ENCODE measurements around the gene OLA1. TPM values are rescaled to one million over a fixed set of nuclear protein-coding genes. Genes with fewer than 3 reads are reported as not detected.

The OLA1 gene
- total RNA-seq, 1 donor from 2014 or later, result 69.2 TPM

DNA sequence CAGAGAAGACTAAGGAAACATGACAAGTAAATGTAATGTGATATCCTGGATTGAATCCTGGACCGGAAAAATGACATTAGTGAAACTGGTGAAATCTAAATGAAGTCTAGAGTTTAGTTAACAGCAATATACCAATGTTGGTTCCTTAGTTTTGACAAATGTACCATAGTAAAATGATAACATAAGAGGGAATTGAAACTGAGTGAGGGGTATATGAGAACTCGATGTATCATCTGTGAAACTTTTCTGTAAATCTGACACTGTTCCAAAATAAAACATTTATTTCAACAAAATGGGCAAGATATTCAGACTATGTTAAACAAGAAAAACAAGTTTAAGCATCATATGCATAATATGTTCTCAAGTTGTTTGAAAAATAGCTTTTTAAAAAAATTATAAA is 63.8 kb downstream of the OLA1 start:
- intact Hi-C loops (cut with micrococcal nuclease), result no loop called here
- ATAC-seq, result no peak
- DNase-seq, result no peak

DNA sequence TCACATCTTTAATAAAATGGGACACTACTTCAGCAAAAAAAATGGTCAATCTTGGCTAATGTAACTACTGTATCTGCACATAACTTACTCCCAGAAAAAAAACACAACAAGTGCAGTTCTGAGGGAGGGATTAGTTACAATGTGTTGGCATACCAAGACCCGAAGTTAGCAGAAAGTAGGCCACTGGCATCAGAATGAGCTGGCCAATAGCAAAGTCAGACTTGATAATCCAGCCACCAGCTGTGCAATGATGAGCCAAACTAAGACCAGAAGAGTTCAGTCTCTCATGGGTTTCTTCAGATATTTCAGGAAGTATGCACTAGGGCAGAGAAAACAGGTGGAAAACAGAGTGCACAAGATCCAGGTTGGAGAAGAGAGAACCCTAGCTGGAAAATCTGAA is 65.3 kb downstream of the OLA1 start:
- ATAC-seq, result no peak
- DNase-seq, result no peak
- intact Hi-C loops (cut with micrococcal nuclease), result no loop called here

DNA sequence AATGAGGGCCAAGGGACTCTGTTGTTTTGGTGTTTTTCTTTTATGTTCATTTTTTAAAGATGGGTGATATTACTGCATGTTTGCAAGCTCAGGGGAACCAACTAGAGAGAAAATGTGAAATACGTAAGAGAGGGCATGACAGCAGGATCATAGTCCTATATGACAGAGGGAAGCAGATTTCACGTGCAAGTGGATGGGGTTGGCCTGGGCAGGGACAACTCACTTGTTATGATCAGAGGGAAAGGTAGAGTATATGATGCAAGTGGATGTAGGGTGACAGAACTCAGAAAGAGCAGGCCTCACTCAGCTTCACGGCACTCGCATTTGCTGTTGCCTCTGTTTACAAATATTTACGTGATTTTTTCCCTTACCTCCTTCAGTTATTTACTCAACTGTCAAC is 67.0 kb downstream of the OLA1 start:
- ATAC-seq (no peak), DNase-seq (no peak)
- intact Hi-C loops (cut with micrococcal nuclease), result no loop called here

DNA sequence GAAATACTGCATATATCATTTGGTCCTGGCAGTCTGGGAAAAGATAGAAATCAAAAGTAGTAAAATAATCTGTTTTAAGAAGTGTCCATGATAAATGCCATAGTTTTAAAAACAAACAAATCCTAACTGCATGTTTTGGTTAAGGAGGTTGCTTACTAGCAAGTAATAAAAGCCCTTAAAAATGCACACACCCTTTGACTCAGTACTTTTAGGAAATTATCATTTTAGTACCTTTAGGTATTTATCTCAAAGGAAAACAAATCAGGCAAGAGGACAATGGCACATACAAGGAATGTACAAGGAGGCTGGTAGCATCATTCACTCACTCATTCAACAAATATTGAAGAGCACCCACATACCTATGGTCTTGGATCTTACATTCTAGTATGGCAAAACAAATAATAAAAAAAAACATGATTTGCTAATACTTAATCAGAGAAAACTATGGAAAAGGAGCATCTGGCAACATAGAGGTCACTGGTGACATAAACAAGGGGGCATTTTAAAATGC is 67.6 kb downstream of the OLA1 start:
- ATAC-seq, result no peak
- no peak for DNase-seq
- intact Hi-C loops (cut with micrococcal nuclease), result no loop called here

DNA sequence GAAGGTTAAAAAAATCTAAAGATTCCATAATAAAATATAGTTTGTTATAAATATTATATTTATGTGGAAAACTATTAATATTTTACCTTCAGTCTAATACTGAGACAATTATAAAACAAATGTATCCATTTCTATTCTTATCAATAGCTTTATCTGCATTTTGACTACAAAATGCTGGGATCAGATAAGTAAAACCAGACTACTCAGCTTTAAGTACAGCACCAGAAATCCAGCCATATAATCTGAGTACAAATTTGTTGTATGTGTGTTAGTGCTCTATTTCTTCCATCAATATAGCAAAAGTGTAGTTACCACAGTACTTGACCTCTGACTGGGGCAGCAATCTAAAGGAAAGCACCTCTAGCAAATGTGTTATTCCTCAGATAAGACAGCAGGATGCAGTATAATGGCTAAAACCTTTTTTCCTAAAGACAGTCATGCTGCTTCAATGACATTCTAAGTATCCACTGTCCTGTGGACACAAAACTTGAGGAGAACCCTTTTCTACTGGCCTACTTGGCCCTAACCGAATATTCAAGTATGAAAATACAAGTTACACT is 68.1 kb downstream of the OLA1 start:
- intact Hi-C loops (cut with micrococcal nuclease), result no loop called here
- DNase-seq (no peak), ATAC-seq (no peak)

DNA sequence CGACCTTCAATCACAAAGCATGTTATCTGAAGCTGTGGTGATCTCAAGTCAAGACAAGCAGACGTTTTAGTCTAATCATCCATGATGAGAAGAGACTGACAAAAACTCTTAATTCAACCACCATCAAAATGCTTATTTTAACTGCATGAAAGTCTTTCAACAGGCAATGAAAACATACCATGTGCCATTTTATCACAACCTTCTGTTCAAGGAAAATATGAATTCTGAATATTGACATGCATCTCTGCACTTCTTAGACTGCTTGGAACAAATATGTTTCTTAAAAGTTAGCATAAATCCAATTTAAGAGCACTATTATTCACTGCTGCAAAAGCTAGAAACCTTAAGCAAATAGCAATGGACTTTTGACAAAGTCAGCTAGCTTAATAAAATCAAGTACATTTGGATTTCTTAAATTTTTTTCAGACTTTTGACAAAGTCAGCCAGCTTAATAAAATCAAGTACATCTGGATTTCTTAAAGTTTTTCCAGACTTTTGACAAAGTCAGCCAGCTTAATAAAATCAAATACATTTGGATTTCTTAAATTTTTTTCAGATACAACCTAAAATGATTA is 70.9 kb downstream of the OLA1 start:
- no peak for ATAC-seq

DNA sequence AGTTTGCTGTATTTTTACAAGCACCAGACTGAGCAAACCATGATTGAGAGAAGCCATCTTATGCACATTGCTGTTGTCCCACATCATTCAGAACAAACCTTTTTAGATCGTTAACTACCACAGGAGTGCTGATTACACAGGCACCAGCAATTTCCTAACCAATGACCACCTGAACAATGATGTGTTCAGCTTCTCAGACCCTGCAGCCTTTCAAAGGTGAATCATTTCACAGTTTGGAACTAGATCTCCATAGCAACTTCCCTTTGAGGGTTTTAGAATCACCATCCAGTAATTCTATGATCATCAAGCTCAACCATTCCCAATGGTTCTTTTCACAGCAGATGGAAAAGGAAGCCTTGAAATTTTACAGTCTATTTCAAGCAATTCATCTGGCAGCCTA is 71.4 kb downstream of the OLA1 start:
- intact Hi-C loops (cut with micrococcal nuclease), result no loop called here
- no peak for ATAC-seq
- DNase-seq, result no peak

More for the DNA sequence above, 70.9 kb downstream of the OLA1 start:
- no peak for DNase-seq
- intact Hi-C loops (cut with micrococcal nuclease), result no loop called here

DNA sequence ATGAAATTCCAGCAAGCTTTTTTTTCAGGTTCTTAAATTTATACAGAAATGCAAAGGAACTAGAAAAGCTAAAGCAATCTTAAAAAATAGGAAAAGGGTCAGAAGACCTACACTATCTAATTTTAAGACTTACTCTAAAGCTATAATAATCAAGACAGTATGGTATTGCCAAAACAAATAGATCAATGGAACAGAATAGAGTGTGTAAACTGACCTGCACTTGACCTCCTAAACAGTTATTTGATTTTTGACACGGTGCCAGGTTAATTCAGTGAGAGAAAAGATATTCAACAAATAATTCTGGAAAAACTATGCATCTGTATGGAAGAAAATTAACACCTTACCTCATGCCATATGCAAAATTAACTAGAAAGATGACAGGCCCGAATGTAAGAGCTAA is 73.6 kb downstream of the OLA1 start:
- ATAC-seq (no peak), DNase-seq (no peak)
- intact Hi-C loops (cut with micrococcal nuclease), result no loop called here

DNA sequence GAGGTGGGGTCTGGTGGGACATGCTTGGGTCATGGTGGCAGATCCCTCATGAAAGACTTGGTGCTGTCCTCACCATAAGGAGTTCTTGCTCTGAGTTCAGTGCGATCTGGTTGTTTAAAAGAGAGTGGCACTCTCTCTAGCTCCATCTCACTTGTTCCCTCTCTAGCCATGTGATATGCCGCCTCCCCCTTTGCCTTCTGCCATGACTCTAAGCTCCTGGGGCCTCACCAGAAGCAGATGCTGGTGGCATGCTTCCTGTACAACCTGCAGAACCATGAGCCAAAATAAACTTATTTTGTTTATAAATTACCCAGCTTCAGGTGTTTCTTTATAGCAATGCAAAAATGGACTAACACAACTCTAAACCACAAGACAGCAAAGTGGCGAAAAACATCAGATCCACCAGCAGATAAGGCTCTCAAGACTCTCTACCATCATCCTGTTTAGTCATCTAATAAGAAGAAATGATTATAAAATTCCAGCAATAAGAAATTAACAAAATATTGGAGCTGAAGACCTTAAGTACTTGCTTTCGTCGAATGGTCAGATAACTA is 75.5 kb downstream of the OLA1 start:
- intact Hi-C loops (cut with micrococcal nuclease), result no loop called here
- ATAC-seq (no peak), DNase-seq (no peak)

DNA sequence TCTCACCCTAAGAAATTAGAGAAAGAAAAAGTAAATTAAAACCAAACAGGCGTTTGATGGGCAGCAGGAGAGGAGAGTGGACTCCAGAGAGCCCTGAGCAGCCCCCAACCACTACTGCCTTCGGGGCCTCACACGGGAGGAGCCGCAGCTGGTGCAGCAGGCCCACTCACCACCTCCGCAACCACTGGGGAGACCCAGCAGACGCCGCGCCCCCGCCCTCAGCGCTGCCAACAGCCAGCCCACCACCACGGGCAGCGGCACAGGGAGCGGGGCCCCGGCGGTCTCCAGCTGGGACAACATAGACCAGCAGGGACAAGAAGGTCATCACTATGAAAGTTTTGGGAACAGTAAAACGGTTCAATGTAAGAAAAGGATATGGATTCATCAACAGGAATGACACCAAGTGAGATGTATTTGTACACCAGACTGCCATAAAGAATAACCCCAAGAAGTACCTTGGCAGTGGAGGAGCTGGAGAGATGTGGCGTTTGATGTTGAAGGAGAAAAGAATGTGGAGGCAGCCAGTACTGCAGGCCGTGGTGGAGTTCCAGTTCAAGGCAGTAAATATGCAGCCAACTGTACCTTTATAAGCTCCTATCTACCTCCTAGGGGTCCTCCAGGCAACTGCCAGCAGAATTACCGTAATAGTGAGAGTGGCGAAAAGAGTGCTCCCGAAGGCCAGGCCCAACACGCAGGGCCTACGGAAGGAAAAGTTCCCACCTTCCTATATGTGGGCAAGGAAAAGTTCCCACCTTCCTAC is 76.5 kb downstream of the OLA1 start:
- ATAC-seq (no peak), DNase-seq (no peak)
- intact Hi-C loops (cut with micrococcal nuclease), result no loop called here

DNA sequence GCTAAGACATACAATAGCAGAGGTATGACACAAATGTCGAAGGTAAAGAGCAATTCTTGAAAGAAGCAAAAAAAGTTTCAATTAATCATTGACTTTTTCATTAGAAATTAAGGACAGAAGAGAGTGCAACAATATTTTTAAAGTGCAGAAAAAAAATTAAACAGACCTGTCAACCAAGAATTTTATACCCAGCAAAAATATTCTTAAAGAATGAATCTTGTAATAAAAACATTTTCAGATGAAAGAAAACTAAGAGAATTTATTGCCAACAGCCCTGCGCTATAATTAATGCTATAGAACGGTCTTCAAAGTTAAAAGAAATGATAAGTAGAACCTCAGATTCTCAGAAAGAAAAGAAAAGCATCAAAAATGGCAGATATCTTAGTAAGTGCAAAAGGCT is 79.0 kb downstream of the OLA1 start:
- intact Hi-C loops (cut with micrococcal nuclease), result no loop called here
- ATAC-seq (no peak), DNase-seq (no peak)

DNA sequence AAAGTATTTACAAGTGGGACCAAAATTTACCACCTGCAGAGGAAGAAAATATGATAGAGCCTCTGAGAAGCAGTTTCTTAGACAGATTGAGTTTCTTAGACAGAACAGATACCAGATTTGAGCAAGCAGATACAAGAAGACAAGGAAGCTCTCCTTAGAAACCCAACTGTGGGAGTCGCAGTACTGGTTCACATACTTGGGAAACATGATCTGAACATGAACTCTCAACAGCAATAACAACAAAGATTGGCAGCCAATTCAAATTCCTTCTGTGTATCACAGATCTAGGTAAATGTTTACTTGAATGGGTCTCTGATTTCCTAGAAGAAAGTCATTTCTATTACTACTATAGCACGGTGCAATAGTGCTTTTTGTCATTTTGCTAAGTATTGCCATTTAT is 82.1 kb downstream of the OLA1 start:
- no peak for DNase-seq
- intact Hi-C loops (cut with micrococcal nuclease), result no loop called here
- no peak for ATAC-seq

DNA sequence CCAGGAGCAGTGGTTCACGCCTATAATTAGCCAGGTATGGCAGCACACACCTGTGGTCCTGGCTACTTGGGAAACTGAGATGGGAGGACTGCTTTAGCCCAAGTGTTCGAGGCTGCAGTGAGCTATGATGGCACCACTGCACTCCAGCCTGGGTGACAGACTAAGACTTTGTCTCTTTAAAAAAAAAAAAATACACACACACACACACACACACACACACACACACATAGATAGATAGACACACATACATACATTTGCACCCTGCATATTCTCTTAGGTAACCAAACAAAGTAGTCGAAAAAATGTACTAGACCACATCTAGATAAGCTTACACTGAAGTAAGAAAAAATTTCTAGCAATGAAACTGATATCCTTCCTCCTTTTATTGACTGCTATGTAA is 86.8 kb downstream of the OLA1 start:
- intact Hi-C loops (cut with micrococcal nuclease), result no loop called here
- ATAC-seq, result no peak
- no peak for DNase-seq

DNA sequence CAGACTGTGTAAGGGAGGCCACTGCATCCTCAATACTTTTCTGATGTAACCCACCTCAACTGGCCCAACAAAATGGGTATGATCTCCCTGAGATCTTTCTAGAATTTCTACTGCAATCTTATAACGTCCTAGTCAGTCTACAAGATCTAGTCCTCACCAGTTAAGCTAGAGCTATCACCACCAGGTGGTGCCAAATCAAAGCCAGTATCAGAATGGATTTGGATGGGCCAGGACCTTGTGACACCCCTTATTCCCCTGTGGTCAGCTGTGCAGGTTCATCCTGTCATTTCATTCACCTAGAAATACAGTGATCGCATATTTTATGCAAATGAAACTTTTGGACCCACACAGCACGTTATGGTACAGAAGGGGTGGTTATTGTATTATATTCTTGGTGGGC is 90.3 kb downstream of the OLA1 start:
- ATAC-seq, result no peak
- intact Hi-C loops (cut with micrococcal nuclease), result no loop called here
- DNase-seq, result no peak

DNA sequence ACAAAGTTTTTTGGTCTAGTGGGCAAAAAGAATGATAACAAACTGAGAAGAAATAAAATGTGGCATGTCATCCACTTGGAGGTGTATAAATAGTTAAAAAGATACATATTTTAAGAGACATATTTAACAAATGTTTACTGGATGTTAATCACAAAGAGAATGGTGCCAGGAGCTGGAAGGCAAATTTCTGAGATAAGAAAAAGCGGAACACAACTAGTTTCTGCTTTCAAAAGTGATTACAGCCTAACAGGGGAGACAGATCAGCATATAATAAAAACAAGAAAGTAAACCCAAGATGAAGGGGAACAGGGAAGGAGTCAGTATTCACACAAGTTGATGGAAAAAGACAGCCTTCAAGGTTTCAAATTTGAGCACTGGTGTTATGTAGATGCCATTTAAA is 91.3 kb downstream of the OLA1 start:
- no peak for ATAC-seq

DNA sequence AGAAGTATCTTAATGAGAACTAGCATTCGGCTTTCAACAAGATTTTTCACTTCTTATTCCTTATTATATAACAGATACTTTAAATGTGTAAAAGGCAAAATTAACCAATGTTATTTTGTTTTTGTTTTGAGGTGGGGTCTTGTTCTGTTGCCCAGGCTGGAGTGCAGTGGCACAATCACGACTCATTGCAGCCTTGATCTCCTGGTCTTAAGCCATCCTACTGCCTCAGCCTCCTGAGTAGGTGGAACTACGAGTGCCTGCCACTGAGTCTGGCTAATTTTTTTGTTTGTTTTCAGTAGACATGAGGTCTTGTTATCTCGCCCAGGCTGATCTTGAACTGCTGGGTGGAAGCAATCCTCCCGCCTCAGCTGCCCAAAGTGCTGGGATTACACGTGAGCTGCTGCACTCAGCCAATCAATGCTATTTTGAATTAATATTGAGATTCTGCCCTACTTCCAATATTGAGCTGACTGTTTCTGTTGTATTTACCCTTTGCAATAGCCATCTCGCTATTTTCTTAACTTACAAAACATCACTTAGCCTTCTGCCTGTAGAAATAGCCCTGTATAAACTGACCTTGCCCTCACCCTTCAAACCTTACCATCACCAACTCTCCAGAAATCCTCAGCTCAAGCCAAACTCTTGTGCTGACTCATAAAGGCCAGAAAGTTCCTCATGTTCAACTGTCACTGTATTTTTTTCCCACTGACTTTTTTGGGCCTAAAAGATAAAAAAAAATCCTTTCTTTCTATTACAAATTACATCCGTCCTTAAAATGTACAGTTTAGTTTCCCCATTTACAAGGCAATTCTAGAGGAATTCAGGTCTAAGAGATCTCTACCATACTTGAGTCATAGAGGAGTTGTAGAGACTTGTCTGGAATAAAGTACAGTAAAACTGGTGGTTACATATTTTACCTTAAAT is 94.3 kb downstream of the OLA1 start:
- ATAC-seq (no peak), DNase-seq (no peak)
- intact Hi-C loops (cut with micrococcal nuclease), result no loop called here

More for the DNA sequence above, 91.3 kb downstream of the OLA1 start:
- DNase-seq, result no peak
- intact Hi-C loops (cut with micrococcal nuclease), result no loop called here

DNA sequence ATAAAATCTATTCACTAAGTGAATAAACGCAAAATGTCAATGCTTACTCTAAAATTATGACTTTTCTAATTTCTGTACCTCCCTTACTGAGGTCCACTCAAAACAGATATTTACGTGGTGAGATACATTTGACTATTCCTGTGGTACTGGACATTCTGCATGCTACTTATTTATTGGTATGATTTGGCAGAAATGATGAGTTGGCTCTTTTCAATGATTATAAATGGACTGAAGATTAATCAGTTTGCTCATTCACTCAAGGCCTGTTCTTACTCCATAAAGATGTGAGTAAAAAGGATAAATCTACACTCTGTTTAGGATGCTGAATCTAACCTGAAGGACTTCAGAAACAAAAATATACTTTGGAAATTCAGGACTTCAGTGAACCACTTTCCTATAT is 98.8 kb downstream of the OLA1 start:
- intact Hi-C loops (cut with micrococcal nuclease), result no loop called here
- DNase-seq (no peak), ATAC-seq (no peak)

DNA sequence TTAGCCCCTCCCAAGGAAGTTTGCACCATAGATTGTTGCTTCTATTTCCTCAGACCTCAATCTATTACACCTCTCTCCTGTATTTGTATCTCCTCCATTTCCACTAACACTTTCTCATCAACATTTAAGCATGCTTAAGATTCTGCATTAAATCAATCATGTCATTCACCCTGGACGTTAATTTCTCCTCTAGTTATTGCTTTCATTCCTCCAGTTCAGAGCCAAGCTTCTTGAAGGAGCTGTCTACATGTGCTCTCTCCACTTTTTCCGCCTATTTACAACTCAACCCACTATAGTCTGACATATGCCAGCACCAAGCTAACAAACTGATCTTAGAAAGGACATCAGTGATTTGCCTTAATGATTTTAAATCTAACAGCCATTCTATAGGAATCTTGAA is 99.5 kb downstream of the OLA1 start:
- DNase-seq, result no peak
- ATAC-seq, result no peak
- intact Hi-C loops (cut with micrococcal nuclease), result no loop called here

DNA sequence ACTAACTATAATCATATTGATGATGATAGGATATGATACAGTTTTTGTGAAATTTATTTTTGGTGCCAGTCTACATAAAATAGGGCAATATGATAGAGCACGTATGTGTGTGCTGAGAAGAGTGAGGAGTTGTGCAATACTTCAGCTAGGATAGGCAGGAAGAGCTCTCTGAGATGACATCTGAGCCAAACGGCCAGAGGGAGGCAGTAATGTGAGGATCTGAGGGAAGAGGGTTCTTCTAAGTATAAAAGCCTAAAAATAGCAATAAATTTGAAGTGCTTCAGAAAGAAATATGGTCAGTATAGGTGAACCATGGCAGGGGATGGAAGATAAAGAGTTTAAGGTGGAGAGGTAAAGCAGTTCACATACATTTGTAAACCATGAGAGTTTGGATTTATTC is 102.5 kb downstream of the OLA1 start:
- no peak for DNase-seq
- intact Hi-C loops (cut with micrococcal nuclease), result no loop called here
- no peak for ATAC-seq

DNA sequence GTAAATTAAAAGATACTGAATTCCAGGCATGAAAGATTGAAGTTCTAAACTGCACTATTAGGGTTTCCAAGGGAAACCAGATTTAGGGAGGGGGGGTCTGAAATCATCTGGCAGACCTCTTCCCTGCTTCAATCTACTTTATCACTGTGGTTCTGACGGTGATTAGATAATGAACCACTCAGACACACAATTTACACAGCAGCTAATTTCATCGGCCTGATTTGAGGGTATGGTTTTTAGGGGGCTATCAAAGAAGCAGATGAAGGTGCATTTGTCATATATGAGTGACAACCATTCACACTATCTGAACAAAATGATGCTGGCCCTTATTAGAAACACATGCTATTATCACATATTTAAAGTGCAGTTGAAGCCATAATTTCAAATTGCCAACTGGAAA is 106.0 kb downstream of the OLA1 start:
- no peak for ATAC-seq
- intact Hi-C loops (cut with micrococcal nuclease), result no loop called here
- no peak for DNase-seq

All from left ventricle myocardium superior (tissue), 1 donor.